Cardiac muscle cell (in vitro differentiated cells and primary cell): Measurements from ENCODE around the gene ARFRP1. TPM values are rescaled to one million over a fixed set of nuclear protein-coding genes. Genes with fewer than 3 reads are reported as not detected.

Experiments
- DNase-seq, 2 donors: peaks; one replicate each; pipeline versions ENCODE4 v3.0.0 to v3.0.0-alpha.2; 2010 to 2017; ENCODE audit warnings: low read depth in 1 of 2, low spot score in 1 of 2
- H3K27ac ChIP-seq: fragments of 200-600 bp; sonication (generic); 2 replicates; pipeline ENCODE4 v1.5.1; 2016
- H3K27me3 ChIP-seq: fragments of 200-600 bp; sonication (generic); 2 replicates; pipeline ENCODE4 v1.6.0; 2016; ENCODE audit warnings: control low read depth
- H3K36me3 ChIP-seq: fragments of 200-600 bp; sonication (generic); 2 replicates; pipeline ENCODE4 v1.5.1; 2016; ENCODE audit warnings: control low read depth
- H3K4me1 ChIP-seq: fragments of 200-600 bp; sonication (generic); 2 replicates; pipeline ENCODE4 v1.8.1; 2017; ENCODE audit warnings: low read depth, mild to moderate bottlenecking, mixed run types
- H3K4me3 ChIP-seq: fragments of 200-600 bp; sonication (generic); 2 replicates; pipeline ENCODE4 v1.5.1; 2016; ENCODE audit warnings: mild to moderate bottlenecking
- H3K9me3 ChIP-seq: fragments of 200-600 bp; sonication (generic); 2 replicates; pipeline ENCODE4 v1.5.1; 2017; ENCODE audit warnings: low read depth, mild to moderate bottlenecking, control low read depth
- CTCF ChIP-seq: IDR thresholded peaks from 2 replicates; pipeline ENCODE4 v1.5.1; 2012; ENCODE audit warnings: low read depth, mild to moderate bottlenecking, low read length
- polyA plus RNA-seq: library from polyadenylated mRNA; unstranded; fragments of >200 nt; fragmentation: Nextera tagmentation; extraction: Ambion mirVana; gene quantifications from 2 replicates; pipeline ENCODE4 v1.2.1, GENCODE V29; 2016
- total RNA-seq: library from RNA; depleted of rRNA; stranded (reverse); fragments of >200 nt; gene quantifications from 2 replicates; pipeline ENCODE4 v1.2.3, GENCODE V29; 2016

ARFRP1 gene
- total and polyA plus RNA-seq, 2 experiments from 2014 or later: 61.3 to 85.1 TPM

GRCh38 chr20:63734946-63735858 lies 27.4 kb upstream of the ARFRP1 start:
- Histone ChIP-seq H3K4me3 (no peak overlapping the region), H3K36me3 (peaks cover 8% of the 10 kb centered on the region), H3K27me3 (no peaks in the 10 kb centered on the region), H3K9me3 (no peaks in the 10 kb centered on the region), H3K27ac (no peak overlapping the region), H3K4me1 (peaks cover 12% of the 10 kb centered on the region)
- no peak for TF ChIP-seq CTCF
- no peak for DNase-seq

- TF ChIP-seq CTCF: no peak
- H3K27ac ChIP-seq: no peak overlapping the region
- peaks cover 12% of the 10 kb centered on the region for H3K4me1 ChIP-seq
- no peaks in the 10 kb centered on the region for H3K27me3 ChIP-seq
- no peak for DNase-seq
- peaks cover 8% of the 10 kb centered on the region for H3K36me3 ChIP-seq
- H3K4me3 ChIP-seq: no peak overlapping the region
- no peaks in the 10 kb centered on the region for H3K9me3 ChIP-seq
These were observed 26.6 kb upstream of the ARFRP1 start for GRCh38 chr20:63734111-63734945.

GRCh38 chr20:63733579-63734081 lies 25.9 kb upstream of the ARFRP1 start:
- Histone ChIP-seq H3K27me3 (no peaks in the 10 kb centered on the region), H3K9me3 (no peaks in the 10 kb centered on the region), H3K4me1 (peaks cover 10% of the 10 kb centered on the region), H3K4me3 (no peak overlapping the region), H3K36me3 (peaks cover 8% of the 10 kb centered on the region), H3K27ac (no peak overlapping the region)
- DNase-seq: no peak
- TF ChIP-seq CTCF: no peak

- TF ChIP-seq CTCF: no peak
- Histone ChIP-seq H3K4me1 (peaks cover 5% of the 10 kb centered on the region), H3K27me3 (no peaks in the 10 kb centered on the region), H3K9me3 (no peaks in the 10 kb centered on the region), H3K4me3 (no peak overlapping the region), H3K27ac (no peak overlapping the region), H3K36me3 (peaks cover 8% of the 10 kb centered on the region)
- DNase-seq: no peak
These were observed 25.3 kb upstream of the ARFRP1 start for GRCh38 chr20:63733117-63733516.
